ENCODE data around the gene CARNS1. TPM values are rescaled to one million over a fixed set of nuclear protein-coding genes. Genes with fewer than 3 reads are reported as not detected.

The CARNS1 gene
- total and polyA plus RNA-seq, 12 donors = 0.55 to 26.6 (median 17.4) TPM

- Histone ChIP-seq H3K9me3 (no peaks in the 10 kb centered on the region), H3K4me3 (no peak overlapping the region), H3K27ac (peak overlapping the region in 1 of 10 donors; percentile 50), H3K4me1 (peaks cover 0 to 36% (median 22%) of the 10 kb centered on the region in 9 donors), H3K36me3 (peaks cover 0 to 86% (median 28%) of the 10 kb centered on the region in 9 donors), H3K27me3 (no peaks in the 10 kb centered on the region)
- DNase-seq (no peak), ATAC-seq (no peak)
- no peak for TF ChIP-seq CTCF (IDR thresholded peaks at IDR 0.05)
- 91 to 92% methylated on average over 22 of the region's 22 CpGs for WGBS, 2 donors
- intact Hi-C loops (cut with DNase I) = no loop called here
These were observed 18.3 kb downstream of the CARNS1 start for GRCh38 chr11:67433536-67434394.

GRCh38 chr11:67434395-67434881 is 19.0 kb downstream of the CARNS1 start:
- 83 to 84% methylated on average over 23 of the region's 23 CpGs for WGBS, 2 donors
- Histone ChIP-seq H3K9me3 (no peaks in the 10 kb centered on the region), H3K4me1 (peaks cover 0 to 36% (median 21%) of the 10 kb centered on the region in 9 donors), H3K36me3 (peaks cover 0 to 92% (median 28%) of the 10 kb centered on the region in 9 donors), H3K27me3 (no peaks in the 10 kb centered on the region), H3K27ac (peak overlapping the region in 1 of 10 donors; percentile 50), H3K4me3 (no peak overlapping the region)
- intact Hi-C loops (cut with DNase I) = no loop called here
- no peak for TF ChIP-seq CTCF (IDR thresholded peaks at IDR 0.05)
- ATAC-seq = peak in 1 of 8 donors; percentile 3
- DNase-seq = no peak

GRCh38 chr11:67435031-67435726 is 19.7 kb downstream of the CARNS1 start:
- H3K27me3 ChIP-seq = no peaks in the 10 kb centered on the region
- H3K9me3 ChIP-seq = no peaks in the 10 kb centered on the region
- H3K27ac ChIP-seq = peak overlapping the region in 3 of 10 donors; percentile 4 to 93 (median 53)
- intact Hi-C loops (cut with DNase I) = no loop called here
- peaks cover 0 to 36% (median 20%) of the 10 kb centered on the region in 9 donors for H3K4me1 ChIP-seq
- peak overlapping the region in 1 of 10 donors; percentile 59 for H3K4me3 ChIP-seq
- H3K36me3 ChIP-seq = peaks cover 0 to 92% (median 28%) of the 10 kb centered on the region in 9 donors
- DNase-seq (no peak), ATAC-seq (no peak)
- no peak for TF ChIP-seq CTCF (IDR thresholded peaks at IDR 0.05)
- WGBS, 2 donors = 87 to 88% methylated on average over 23 to 26 of the region's 26 CpGs

GRCh38 chr11:67435727-67436458 is 20.4 kb downstream of the CARNS1 start:
- no peak for ATAC-seq
- H3K4me3 ChIP-seq = peak overlapping the region in 2 of 10 donors; percentile 3 to 59

More at GRCh38 chr11:67435727-67436458, 20.4 kb downstream of the CARNS1 start:
- Histone ChIP-seq H3K27me3 (no peaks in the 10 kb centered on the region), H3K36me3 (peaks cover 0 to 92% (median 28%) of the 10 kb centered on the region in 9 donors), H3K27ac (peak overlapping the region in 6 of 10 donors; percentile 4 to 93 (median 51)), H3K4me1 (peaks cover 1 to 44% (median 24%) of the 10 kb centered on the region in 9 donors), H3K9me3 (no peaks in the 10 kb centered on the region)
- no peak for DNase-seq
- 85 to 91% methylated on average over 38 of the region's 38 CpGs for WGBS, 2 donors
- no peak for TF ChIP-seq CTCF (IDR thresholded peaks at IDR 0.05)
- intact Hi-C loops (cut with DNase I) = no loop called here
